HT-29 (cell line): ENCODE measurements around the gene RSRC2. TPM values are rescaled to one million over a fixed set of nuclear protein-coding genes. Genes with fewer than 3 reads are reported as not detected.
"Not testable (repeated sequence)": the region's sequence is repeated elsewhere in the genome, so short reads cannot be mapped to it uniquely, and the experiment has no call there.

Source experiments
- DNase-seq: peaks from one replicate; pipeline ENCODE4 v3.0.0-alpha.2; 2015; ENCODE audit warnings: low spot score
- total RNA-seq: library from RNA; depleted of rRNA; stranded (reverse); fragments of >200 nt; shearing (Covaris generic); gene quantifications from 2 replicates; pipeline ENCODE4 v1.2.3, GENCODE V29; 2014; rRNA removed

RSRC2 gene
- 42.1 and 48.0 TPM in 2 replicates for total RNA-seq

DNA sequence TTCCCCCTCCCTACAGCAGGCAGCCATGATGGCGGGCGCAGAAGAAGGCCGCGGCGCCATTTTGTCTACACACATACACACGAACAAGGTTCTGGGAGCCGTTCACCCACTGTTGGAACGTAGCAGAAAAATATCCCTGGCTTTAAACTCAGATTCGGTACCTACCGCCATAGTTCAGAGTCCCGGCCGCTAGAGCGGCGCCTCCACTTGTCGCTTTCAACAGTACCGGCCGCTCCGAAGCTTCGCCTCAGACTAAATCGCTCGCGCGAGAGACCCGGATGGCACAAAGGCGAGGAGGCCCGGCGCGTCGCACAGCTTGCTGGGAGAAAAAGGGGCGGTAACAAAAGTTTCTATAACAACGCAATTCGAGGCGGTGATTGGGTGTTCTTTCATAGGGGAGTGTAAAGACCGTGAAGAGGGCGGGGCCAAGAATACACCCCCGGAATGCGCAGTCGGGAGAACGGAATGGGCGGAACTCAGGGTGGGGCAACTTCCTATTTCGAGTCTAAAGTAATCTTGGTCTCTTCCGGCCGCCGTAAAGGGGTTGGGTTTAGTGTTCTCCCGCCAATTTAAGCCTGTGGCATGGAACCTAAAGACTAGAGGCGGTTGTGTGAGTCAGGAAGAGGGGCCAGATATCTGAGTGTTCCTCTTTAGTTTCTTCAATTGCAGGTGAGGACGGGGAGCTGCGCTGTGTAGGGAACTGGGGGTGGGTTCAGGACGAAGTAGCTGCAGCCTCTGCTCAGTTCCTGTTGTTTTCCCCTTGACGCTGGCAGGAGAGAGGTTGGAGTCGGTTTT lies at the start of gene RSRC2, which contains the start of gene KNTC1:
RSRC2 (minus strand) TSS at position 254 of the 795 bp plus-strand sequence; CDS start at position 171, 83 bp downstream.
KNTC1 (plus strand) TSS at position 567 of the 795 bp plus-strand sequence. CDS start 2,815 bp downstream, outside the sequence.
- peak; percentile 100 for DNase-seq

DNA sequence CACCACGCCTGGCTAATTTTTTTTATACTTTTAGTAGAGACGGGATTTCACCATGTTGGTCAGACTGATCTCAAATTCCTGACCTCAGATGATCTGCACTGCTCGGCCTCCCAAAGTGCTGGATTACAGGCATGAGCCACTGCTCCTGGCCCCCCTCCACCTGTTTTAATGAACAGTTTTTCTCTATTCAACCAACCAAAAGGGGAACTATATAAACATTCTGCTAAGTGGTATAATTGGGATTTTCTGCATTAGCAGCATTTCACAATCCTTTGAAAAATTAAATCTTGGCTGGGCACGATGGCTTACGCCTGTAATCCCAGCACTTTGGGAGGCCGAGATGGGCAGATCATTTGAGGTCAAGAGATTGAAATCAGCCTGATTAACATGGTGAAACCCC lies 45.1 kb upstream of the RSRC2 start:
- DNase-seq, result no peak

- not testable (repeated sequence) for DNase-seq
Measured at GRCh38 chr12:122570006-122570405, 43.3 kb upstream of the RSRC2 start.

DNA sequence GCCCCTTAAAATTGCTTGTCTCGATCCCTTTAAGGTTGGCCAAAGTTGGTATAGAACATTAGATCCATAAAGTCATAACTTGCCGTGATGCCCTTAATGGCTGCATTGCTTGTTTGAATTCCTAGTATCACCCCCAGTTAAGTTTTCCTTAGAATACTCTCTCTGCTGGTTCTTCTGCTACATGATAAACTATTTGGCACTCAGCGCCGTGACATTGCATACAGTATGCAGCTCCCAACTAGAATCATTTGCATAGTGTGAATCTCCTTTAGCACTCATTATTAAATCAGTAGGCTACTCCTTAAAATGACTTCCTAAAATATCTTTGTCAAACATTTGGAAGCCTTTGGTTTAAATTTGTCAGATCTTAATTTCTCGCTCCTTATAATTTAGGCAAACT lies 42.6 kb upstream of the RSRC2 start:
- DNase-seq, result no peak

DNA sequence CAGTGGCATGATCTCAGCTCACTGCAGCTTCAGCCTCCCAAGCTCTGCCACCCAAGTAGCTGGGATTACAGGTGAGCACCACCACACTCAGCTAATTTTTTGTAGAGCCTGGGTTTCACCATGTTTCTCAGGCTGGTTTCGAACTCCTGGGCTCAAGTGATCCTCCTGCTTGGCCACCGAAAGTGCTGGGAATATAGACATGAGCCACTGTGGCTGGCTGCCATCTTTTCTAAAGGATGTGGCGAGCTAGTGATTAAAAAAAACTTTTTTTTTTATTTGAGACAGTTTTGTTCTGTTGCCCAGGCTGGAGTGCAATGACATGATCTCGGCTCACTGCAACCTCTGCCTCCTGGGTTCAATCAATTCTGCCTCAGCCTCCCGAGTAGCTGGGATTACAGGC lies 40.1 kb upstream of the RSRC2 start:
- DNase-seq, result not testable (repeated sequence)

DNA sequence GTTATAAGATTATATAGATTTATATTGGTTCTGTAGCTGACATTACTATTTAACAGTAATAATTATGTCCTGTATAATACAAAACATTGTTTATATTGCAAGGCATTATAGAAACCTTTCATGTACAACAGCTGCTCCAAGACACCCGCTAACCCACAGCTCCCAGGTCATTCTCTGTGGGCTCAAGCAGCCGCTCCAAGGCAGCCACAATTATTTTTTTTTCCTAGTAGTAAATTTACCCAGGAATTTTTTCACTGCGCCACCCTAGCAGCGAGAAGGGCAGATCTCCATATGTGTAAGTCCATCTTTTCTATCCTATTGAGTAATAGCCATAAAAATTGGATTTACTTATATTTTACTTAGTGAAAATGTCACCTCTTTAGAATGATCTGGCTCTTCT lies 36.6 kb upstream of the RSRC2 start:
- no peak for DNase-seq

DNA sequence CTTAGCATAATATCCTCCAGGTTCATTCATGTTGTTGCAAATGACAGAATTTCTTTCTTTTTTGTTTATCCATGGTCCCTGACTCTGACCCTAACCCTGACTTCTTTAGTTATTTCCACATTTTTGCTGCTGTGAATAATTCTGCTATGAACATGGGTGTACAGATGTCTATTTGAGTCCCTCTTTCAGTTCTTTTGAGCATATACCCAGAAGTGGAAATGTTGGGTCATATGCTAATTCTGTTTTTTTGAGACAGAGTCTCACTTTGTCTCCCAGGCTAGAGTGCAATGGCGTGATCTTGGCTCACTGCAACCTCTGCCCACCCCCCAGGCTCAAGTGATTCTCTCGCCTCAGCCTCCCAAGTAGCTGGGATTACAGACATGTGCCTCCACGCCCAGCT lies 33.4 kb upstream of the RSRC2 start:
- no peak for DNase-seq

- DNase-seq, result no peak
Measured at GRCh38 chr12:122558745-122559641, 32.3 kb upstream of the RSRC2 start.

GRCh38 chr12:122547330-122547729 lies 20.6 kb upstream of the RSRC2 start:
- DNase-seq, result no peak

DNA sequence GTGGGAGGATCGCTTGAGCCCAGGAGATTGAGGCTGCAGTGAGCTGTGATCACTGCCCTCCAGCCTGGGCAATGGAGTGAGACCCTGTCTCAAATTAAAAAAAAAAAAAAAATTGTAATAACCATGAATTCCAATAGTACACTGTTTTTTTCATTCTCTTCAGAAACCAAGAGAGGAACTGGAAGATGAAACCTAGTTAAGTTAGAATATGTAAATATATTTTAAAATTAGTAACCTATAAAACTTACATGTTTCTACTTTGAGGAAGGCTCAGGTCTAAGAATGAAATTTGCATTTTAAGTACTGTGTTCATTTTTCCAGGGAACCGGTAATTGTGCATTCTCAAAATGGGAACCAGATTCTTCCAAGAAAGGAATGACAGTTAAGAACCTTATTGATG lies 19.1 kb upstream of the RSRC2 start:
- no peak for DNase-seq

DNA sequence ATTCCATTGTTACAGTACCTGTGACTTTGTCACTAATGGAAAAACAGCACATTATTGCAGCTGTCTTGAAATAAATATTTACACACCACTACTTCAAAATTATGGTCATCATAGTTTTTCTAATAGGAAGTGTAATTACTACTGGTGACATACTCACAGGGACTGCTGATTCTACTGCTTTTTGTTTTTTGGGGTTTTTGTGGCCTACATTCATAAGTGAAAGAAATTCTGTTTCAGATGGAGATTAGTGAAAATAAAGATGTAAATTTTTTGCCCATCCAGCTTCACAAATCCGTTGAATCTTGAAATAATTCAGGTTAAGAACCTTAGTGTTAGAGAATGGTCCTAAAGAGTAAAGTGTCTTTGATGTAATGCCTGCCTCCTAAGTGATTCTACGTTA lies 17.8 kb upstream of the RSRC2 start:
- no peak for DNase-seq

DNA sequence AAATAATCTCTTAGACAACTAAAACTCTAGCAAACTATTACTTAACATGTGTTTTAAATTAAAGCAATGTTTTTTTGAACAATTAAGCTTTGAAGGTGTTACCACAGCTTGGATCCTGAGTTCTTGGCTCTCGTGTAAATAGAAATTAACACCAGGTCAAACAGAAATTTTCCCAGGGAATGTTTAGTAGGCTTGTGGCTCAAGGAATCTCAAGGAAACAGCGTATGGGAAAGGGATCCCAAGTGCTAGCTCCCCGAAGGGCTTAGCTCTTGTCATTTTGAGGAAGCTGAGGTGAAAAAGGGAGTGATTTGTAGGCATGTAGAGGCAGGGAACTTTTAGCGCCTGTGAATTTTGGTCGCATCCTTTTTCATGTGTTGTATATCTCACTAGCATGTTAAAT lies 11.8 kb upstream of the RSRC2 start:
- no peak for DNase-seq

DNA sequence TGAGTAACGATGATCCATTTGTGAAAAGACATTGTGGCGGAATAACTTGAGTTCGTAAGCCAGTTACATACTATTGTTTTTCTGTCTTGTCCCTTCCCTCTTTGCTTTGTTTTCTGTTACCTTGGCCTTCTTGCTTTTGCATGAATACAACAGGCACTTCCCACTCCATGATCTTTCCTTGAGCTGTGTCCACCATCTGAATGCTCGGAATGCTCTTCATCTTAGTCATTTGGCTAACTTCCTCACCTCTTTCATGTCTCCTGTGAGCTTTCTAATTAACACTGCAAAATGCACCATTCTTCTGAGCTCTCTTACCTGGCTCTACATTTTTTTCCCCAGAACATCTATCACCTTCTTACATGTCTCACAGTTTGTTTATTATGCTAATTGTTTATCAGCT lies 10.3 kb upstream of the RSRC2 start:
- no peak for DNase-seq

DNA sequence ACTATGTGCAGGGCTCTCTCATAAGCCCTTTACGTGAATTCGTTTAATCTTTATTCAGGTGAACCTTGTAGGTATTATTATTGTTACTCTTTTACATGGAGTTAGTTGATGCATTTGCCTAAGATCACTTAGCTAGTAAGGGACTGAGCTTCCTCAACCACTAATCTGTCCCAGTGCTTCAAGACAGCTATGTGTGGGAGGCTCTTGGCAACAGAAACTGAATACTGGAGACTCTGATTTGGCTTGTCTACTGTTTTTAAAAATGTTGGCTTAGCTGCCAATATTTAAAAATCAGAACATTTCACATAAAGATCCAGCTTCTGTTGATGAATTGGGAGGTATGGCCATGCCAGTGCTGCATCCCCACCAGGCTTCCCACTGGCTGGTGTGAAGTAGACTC lies 7.1 kb upstream of the RSRC2 start:
- DNase-seq, result no peak

- no peak for DNase-seq
Measured at GRCh38 chr12:122528992-122529391, 2.3 kb upstream of the RSRC2 start.

GRCh38 chr12:122528582-122528981 lies 1.8 kb upstream of the RSRC2 start:
- DNase-seq, result no peak

DNA sequence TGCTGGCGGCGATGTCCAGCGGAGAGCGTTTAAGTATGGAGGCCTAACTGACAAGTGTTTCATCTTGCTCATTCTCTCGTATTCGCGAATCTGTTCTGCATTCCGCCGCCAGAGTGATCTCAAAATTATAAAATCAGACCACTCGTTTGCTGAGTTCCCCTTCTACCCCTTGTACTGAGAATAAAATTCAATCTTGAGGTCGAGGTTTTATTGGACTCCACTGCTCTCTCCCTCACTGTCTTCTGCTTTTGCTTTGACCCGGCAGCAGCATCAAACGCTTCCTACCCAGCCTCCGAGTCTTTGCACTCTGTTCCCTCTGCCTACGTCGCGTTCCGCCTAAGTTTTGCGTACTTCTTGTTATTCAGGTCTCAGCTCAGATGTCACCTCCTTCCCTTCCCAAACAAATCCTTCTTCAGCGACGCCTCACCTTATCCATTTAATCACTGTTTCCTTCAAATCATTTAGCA lies 775 bp upstream of the RSRC2 start:
- peak; percentile 67 for DNase-seq

GRCh38 chr12:122523846-122524718 lies 2.7 kb downstream of the RSRC2 start:
- DNase-seq, result peak; percentile 31

DNA sequence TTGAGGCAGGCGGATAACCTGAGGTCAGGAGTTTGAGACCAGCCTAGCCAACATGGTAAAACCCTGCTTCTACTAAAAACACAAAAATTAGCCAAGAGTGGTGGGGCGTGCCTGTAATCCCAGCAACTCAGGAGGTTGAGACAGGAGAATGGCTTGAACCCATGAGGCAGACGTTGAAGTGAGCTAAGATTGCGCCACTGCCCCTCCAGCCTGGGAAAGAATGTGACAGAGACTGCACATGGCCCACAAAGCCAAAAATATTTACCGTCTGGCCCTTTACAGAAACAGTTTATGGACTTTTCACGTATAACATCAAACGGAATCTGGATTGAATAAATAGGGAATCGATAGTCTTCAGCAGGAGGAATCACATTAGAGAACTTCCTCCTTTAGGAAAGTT lies 3.5 kb downstream of the RSRC2 start:
- no peak for DNase-seq

- no peak for DNase-seq
Measured at GRCh38 chr12:122520676-122521075, 6.1 kb downstream of the RSRC2 start.

DNA sequence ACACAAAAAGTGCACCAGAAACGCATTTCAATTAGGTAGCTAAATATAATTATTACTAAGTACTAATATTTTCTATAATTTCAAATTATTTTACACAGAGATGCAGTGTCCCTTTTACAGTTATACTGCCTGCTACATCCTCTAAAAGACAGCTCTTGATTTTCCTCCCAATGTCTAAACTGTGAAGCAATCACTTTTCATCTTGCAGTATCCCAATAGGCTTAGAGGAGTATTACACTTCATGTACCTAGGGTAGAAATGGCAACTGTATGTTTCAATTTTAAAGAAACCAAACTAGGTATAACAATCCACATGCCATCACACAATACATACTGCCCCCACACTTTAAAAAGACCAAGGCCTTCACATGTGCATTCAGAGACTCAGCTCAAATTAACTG lies 7.3 kb downstream of the RSRC2 start:
- no peak for DNase-seq
